HT1080 (cell line): ENCODE measurements around the gene GPC6. TPM values are rescaled to one million over a fixed set of nuclear protein-coding genes. Genes with fewer than 3 reads are reported as not detected.

Experiments used
- DNase-seq: peaks from one replicate; pipeline ENCODE4 v3.0.0-alpha.2; 2015; ENCODE audit warnings: low read depth
- total RNA-seq: library from RNA; depleted of rRNA; stranded (reverse); fragments of >200 nt; shearing (Covaris generic); gene quantifications from 2 replicates; pipeline ENCODE4 v1.2.3, GENCODE V29; 2014

Gene GPC6
- total RNA-seq, 1 experiment from 2014 or later, result 9.0 TPM

DNA sequence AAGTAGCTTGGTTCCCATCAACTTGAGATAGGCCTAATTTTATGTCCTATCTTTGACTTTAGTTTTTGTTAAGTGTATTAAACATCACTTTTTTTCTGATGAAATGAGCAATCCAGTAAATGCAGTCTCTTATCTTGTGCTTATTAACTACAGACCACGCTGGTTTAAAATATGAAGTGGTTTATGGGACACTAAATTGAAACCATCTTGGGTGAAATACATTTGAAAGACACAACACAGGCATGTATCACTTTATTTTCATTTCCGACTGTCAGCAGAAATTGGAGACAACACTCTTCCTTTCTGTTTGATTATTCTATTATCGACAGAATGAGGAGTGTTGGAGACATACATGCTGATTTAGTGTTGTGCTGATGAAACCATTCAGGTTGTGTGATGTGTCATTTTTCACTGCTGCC lies 447.7 kb downstream of the GPC6 start:
- DNase-seq, result no peak

DNA sequence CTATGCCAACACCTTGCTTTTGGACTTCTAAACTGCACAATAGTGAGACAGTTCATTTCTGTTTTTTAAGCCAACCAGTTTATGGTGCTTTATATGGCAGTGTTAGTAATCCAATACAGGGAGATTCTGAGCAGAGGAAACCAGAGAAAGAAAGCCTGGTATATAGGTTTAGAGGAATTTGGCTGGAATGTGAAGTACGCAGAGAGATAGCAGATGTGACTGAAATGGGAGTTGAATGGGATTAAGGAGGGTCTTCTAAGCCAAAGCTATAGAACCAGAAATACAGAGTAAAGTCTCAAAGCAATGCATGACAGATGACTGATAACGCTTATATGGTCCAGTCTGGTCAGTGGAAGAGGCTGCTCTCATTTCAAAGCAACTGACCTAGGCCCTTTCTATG lies 453.7 kb downstream of the GPC6 start:
- no peak for DNase-seq

DNA sequence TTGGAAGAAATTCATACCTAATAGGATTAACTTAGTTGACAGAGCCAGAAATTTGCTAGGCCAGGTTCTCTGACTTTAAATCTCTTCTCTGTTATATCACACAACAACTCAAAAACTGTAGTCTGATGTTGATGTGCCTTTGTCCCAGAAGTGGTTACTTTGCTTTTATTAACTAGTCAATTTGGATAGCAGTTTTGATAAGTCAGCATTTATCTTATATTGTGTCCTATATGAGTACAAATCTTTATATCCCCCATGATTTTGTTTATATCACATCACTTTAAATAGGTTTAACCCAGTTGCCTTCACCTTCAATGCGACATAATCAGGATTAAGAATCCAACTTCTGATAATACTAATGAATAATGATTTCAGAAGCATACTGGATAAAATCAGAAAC lies 459.3 kb downstream of the GPC6 start:
- no peak for DNase-seq

DNA sequence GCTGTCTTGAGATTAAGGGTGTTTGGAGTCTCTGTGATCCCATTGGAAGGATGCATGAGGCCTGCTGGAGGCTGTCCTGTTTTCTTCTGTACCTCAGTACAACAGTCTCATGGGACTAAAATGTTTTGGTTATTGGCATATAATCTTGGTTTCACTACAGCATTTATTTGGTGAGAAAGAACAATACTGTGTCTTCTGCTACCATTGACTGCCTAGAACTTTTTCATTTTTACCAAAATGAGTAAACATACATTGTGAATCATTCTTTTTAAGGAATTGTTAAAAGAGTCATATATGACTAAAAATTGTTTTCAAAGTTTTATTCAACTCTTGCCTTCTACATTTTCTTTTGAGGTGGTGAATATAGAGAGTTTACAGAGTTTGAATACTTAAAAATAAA lies 459.8 kb downstream of the GPC6 start:
- DNase-seq, result no peak

DNA sequence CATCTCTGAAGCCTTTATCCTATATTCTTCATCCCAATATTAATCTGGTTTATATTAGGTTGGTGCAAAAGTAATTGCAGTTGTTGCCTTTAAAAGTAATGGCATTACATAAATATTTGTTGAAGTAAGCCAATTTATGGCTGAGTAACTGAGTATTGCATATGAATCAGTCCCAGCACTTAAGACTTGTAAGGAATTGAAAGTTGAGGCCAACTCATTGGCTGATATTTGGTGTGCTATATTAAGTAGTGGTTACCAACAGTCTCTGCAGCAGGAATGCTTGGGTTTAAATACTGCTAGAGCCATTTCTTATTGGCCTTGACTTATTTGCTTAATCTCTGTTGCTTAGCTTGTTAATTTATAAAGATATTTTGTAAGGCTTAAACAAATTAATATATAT lies 460.7 kb downstream of the GPC6 start:
- no peak for DNase-seq

DNA sequence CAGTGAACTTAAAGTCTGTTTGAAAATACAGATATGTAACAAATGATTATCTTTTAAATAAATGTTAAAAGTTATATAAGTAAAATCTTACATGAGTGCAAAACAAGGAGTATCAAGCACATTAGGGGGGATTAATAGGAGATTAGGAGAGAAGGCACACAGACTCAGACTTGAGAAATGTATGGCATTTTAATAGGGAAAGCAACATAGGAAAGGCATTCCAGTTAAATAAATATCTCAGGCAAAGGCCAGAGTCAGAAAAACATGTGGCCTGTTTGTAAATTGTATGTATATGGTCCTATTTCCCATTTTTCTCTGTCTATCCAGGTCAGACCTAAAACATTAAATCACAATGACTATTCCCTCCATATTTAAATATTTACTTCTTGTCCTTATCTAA lies 462.7 kb downstream of the GPC6 start:
- no peak for DNase-seq

DNA sequence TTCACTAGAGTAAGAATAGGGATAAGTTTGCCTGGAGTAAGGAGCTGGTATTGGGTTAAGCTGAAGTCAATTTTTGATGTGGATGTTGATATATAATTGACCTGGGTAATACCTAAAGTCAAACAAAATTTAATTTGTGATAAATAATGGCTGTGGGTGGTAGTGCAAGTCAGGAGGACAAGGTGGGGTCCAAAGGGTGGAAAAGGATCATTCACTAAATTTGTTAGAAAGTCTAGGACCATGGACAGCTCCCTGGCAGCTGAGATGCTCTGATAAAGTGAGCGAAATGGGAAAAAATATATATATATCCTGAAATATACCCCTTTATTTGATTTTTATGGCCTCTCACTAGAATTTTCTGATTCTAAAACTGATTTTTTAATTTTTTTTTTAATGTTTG lies 463.5 kb downstream of the GPC6 start:
- peak; percentile 5 for DNase-seq

DNA sequence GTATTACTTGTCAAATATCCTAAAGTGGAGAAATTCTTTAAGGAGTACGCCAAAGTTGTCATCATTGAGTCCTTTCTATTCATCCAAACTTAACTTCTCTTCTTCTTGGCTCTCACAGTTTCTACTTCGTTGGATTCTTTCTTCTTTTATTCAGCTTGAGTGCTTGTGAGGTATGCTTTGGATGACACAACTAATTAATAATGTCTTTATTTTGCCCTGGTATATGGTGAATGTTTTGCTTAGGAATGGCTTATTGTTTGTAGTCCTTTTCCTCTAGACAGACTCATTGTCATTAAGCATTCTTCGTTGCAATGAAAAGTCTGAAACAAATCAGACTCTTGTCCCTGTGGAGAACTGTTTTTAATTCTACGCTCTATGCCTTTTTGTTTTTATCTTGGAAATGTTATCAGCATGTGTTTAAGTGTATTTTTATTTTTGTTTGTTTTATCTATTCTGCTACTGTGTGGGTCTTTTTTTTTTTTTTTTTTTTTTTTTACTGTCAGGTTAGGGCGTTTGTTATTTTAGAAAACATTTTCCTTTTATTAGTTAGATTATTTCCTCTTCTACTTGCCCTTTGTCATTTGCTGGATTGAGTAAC lies 471.5 kb downstream of the GPC6 start:
- DNase-seq, result no peak

DNA sequence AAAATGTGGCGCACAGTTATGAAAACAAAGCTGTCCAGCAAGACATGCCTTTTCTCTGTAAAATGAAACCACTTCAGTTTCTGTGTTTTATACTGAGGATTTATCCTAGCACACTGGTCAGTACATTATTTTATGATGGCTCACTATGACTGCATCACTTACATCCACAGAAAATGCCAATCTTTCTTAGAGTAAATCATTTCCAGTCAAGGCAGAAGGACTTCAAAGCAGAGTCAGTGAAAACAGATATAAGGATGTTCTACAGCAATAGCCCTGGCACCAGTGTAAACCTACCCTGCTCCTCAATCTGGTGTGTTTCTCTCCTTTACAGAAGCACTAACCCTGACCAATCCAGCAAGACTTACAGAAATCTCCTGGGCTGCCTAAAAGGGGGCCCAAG lies 473.5 kb downstream of the GPC6 start:
- no peak for DNase-seq

DNA sequence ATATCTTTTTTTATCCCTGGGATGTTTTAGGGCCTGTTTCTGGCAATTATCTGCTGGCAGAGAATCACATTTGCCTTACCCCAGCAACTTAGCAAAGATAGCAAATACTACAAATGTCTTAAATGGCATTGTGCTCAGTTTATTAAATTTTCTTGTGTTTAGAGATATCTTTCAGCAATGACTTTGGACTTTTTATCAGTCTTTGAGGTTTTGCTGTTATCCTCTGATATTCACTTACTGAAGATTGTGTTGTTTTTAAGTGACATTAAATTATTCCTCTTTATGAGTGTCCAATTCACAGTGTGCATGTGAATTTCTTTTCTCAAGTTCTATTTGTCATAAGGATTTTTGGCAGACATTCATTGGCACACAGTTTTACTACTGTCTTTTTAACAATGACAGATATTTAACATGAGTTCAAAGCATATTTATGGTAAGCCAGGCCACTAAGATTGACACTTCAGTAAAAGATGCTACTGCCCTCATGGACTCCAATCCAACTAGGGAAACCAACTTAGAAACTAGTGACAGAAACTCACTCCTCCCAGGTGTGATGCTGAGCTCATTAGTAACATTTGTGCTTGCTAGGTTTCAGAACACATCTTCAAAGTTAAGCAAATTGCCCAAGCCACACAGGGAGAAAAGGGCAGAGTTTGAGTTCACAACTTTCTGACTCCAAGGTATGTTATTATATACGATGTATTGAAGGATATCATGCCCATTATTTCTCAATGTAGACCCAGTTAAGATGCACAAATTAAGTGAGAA lies 481.9 kb downstream of the GPC6 start:
- DNase-seq, result no peak

DNA sequence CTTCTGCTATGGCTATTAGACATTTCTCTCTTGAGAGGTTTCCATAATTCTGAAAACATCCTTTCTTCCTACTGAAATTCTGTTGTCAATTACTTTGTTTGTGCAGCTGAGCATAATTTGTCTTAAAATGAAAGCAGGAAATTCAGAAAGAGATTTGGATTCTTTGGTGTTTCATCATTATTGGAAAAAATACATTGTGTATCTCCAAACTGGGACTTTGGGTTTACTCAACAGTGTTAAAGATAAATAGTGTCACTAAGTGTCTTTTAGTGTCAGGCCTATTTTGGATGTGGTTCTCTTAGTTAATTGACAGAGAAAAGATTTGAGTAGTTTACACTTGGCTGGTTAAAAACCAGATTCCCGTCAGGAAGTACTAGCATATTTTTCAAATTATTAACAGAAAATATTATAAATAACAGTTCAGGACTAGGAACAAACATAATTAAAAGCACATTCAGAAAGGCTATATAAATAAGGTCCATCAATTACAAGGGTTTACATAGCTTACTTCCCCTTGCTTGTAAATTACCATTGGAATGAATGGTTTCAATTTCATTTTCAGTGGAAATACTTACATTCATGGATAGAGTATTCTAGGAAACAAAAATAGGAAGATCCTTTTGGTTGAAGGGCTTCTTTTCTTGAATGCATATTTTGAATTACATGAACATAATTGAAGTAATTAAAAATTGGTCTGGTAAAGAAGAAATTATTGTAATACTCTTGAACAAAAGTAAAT lies 483.1 kb downstream of the GPC6 start:
- no peak for DNase-seq

DNA sequence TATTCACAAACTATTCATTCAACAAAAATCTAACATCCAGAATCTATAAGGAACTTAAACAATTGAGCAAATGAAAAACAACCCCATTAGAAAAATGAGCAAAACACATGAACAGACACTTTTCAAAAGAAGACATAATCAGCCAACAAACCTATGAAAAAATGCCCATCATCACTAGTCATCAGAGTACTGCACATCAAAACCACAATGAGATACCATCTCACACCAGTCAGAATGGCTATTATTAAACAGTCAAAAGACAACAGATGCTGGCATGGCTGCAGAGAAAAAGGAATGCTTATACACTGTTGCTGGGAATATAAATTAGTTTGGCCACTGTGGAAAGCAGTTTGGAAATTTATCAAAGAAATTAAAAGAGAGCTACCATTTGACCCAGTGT lies 487.6 kb downstream of the GPC6 start:
- peak; percentile 18 for DNase-seq

DNA sequence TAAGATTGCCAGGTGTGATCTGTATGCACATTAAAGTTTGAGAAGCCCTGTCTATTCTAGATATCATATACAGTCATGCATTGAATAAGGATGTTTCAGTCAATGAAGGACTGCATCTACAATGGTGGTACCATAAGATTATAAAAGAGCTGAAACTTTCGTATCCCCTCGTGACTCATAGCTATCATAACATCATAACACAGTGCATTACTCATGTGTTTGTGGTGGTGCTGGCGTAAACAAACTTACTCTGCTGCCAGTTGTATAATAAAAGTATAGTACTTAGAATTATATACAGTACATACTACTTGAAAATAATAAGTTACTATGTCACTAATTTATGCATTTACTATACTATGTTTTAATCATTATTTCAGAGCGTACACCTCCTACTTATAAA lies 489.3 kb downstream of the GPC6 start:
- no peak for DNase-seq

DNA sequence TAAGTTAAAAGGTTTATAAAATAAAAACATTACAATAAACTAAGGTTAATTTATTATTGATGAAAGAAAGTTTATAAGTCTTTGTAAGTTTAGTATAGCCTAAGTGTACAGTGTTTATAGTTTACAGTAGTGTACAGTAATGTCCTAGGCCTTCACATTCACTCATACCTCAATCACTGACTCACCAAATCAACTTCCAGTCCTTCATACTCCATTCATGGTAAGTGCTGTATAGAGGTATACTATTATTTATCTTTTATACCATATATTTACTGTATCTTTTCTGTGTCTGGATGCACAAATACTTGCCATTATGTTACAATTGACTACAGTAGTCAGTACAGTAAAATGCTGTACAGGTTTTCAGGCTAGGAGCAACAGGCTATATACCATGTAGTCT lies 490.0 kb downstream of the GPC6 start:
- DNase-seq, result no peak

DNA sequence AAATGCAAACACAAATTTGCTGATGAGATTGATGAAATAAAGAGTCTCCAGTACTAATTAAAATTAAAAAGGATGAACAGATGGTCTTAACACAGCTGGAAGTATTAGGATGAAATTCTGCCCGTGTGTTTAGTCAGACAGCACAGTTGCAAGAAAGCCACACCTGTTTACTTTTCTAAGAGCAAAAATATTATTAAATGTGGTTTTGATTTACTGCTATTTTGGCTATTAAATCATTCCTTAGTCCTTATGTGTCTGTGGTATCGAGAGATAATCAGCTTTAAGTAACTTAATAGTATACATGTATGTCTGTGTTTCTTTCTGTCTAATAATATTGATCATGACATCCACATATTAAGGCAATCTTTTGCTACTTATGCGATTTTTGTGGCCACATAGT lies 494.9 kb downstream of the GPC6 start:
- DNase-seq, result no peak

DNA sequence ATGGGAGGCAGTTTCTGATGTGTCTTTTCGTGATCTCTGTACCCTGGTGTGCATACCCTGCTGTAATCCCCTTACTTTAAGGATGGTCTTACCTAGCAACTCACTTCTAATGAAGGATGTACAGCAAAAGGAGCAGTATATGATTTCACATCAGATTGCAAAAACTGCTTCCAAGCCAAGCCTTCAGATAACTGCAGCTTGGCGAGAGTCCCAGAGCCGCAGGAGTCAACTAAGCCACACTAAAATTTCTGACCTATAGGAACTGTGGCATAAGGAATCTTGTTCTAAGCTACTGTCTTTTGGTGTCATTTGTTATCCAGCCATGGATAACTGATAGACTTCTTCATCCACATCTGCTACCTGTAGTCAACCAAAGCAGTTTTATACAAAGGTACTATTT lies 496.7 kb downstream of the GPC6 start:
- no peak for DNase-seq

DNA sequence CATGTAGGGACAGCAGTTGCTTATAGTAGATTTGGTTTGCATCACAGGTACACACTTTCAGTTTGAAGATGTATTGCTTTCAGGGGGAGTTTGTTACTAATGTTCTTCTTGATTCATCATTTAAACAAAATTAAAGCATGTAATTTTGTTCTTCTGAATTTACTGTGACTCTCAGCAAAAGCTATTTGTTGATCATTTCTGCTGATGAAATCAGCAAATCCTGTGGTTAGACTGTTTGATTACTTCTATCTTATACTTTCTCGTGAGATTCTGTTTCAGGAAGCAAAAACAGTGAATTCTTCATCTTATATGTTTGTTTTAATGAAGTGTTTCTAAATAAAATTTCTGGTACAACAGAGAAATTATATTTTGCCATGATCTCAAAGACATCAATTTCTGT lies 497.6 kb downstream of the GPC6 start:
- no peak for DNase-seq

DNA sequence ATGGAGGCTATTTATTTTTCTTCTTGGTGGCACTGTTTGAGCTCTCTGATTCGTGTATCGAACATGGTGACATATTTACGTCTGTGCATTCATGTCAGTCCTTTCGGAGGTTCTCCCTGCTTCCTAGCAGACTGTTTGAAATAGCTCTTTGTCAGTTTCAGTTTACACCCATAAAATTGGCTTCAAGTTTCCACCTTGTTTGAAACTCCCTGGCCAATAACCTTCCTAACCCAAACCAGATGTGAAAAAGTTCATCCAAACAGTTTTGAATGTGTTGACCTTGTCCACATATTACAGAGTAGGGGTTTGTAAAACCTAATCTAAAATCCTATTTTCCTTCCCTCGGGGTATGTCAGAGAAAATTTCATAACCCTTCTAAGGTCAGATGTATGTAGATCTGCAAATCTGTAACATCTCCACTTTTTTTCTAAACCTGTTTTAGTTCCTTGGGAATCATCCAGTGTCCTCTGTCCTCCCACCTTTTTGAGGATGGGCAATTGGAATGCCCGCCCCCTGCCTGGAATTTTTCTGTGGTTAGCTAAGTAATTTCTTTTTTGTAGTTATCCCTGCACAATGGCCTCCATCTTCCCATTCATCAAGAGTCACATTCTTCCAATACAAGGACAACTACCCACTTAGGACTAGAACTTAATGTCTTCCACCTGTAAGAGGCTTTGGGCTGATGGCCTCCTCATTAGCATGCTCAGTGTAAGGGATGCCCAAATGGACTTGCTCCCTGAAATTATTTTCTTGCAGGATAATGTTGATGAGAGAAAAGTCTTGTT lies 499.8 kb downstream of the GPC6 start:
- no peak for DNase-seq

DNA sequence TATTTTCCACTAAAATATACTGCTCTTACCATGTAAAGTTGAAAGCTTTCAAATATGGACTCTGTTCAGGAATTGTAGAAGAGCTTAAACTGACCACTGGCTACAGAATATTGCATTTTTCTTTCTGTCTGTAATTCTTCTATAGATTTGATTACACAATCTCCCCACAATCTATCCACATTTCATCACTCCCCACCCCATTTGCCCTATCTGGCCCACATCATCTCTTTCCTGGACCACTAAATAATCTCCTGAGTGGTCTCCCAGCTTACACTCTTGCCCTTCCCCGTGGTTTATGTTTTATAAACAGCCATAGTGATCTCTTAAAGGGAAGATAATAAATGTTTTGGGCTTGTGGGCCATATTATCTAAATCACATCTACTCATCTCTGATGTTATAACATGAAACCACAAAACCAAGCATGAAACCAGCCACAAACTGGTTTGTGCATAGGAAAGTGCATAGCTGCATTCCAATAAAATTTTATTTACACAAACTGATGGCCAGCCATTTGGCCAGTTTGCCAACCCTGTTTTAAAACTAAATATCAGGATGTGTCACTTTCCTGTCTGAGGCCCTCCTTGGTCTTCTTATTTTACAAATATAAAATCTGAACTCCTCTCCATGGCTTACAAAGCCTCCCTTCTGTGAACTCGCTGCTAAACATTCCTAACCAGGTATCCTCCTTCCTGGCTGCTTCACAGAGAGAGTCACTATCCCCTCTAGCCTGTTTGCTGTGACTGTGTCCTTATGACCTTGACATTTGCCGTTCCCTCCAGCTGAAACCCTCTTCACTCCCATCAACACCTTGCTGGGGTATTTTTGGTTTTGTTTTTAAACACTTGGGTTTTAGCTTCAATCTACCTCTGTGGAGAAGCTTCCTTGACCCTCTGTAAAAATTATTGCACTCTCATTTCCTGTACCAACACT lies 500.9 kb downstream of the GPC6 start:
- peak; percentile 66 for DNase-seq

DNA sequence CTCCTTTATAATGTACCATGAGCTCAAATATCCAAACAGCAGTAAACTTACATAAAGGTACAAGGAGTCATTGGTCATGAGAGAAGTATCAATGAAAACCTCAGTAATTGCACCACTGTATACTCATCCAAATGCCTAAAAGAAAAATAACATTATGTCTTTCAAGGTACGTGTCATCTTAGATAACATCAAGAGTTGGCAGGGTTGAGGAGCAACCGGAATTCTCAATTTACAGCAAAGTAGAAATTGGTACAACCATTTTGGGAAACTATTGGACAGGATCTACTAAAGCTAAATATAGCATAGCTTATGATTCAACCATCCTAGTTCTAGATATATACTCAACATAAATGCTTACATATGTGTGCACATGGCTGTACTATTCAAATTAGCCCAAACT lies 502.8 kb downstream of the GPC6 start:
- DNase-seq, result no peak

DNA sequence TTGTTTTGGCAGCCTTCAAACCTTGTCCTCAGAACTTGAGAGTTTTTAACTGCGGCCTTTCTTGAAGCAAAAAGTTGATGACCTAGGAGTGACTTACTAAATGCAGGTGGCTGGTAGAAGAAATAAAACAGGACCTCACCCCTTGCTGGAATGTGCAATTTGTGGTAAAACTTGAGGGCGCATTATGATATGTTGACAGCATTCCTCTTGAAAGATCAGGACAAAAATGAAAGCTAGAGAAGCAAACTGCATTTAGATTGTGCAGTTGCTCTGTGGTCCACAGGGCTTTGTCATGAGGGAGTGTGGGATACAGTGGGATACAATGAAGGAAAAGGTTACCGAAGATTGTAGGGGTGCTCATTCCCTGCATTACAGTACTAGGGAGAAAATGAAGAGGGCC lies 504.2 kb downstream of the GPC6 start:
- peak; percentile 26 for DNase-seq
